Activated T-helper 1 cell treated with anti-CD3 and anti-CD28 coated beads, Interleukin-12 subunit alpha, Interleukin-12 subunit beta, Interleukin-2, Interleukin-4 antibody, amounts not matched to agents 30 ng/mL and 10 ng/mL and 1 ng/mL, durations not matched to agents 14 hours and 24 hours and 36 hours (primary cell): ENCODE data around the gene KAT7. TPM values are rescaled to one million over a fixed set of nuclear protein-coding genes. Genes with fewer than 3 reads are reported as not detected.

Experiments
- DNase-seq: peaks from one replicate; pipeline ENCODE4 v3.0.0; 2021; ENCODE audit warnings: low spot score
- H3K27ac Mint-ChIP-seq: one replicate; pipeline ENCODE4 v1.8.0; 2021; ENCODE audit warnings: mild to moderate bottlenecking, mixed read lengths
- H3K27me3 Mint-ChIP-seq: one replicate; pipeline ENCODE4 v1.8.0; 2022; ENCODE audit warnings: mild to moderate bottlenecking, moderate library complexity, mixed read lengths; ENCODE audit not compliant: insufficient read depth
- H3K36me3 Mint-ChIP-seq: one replicate; pipeline ENCODE4 v1.8.0; 2021; ENCODE audit warnings: low read depth, mixed read lengths
- H3K4me1 Mint-ChIP-seq: one replicate; pipeline ENCODE4 v1.8.0; 2021; ENCODE audit warnings: low read depth, mixed read lengths
- H3K4me3 Mint-ChIP-seq: one replicate; pipeline ENCODE4 v1.8.0; 2021; ENCODE audit warnings: mild to moderate bottlenecking, moderate library complexity, mixed read lengths
- H3K9me3 Mint-ChIP-seq: one replicate; pipeline ENCODE4 v1.8.0; 2021; ENCODE audit warnings: mixed read lengths
- intact Hi-C: fragments of 100-400 bp; cut with micrococcal nuclease; formaldehyde crosslinking; loops from one replicate; pipeline ENCODE4 v1.15.1; 2024
- total RNA-seq: library from RNA; stranded (reverse); gene quantifications from 2 replicates; pipeline ENCODE4 v1.2.3, GENCODE V29; 2022

KAT7 gene
- total RNA-seq, 1 donor from 2014 or later, result 68.5 TPM

DNA sequence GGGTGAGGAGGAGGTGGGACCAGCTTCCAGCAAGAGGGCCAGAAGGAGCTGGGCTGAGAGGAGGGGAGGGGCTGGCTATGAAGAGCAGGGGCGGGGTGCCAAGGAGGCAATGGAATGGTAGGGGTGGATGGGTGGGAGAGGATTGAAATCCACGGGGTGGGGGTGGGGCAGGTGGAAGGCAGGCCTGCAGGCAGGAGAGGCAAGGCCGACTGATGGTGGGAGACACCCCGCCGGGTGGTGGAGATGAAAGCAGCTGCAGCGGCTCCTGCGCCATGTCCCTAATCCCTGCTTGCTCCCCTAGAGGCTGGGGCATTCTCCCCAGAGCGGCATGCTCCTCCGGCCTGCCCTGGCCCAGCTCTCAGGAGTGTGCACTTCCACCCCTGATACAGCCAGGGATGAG is 87.2 kb downstream of the KAT7 start:
- H3K4me1 Mint-ChIP-seq, result peaks cover 11% of the 10 kb centered on the region
- H3K9me3 Mint-ChIP-seq, result no peaks in the 10 kb centered on the region
- intact Hi-C loops, result no loop called here
- DNase-seq, result no peak
- no peak overlapping the region for H3K4me3 Mint-ChIP-seq
- H3K27ac Mint-ChIP-seq, result no peak overlapping the region
- peaks cover 27% of the 10 kb centered on the region for H3K27me3 Mint-ChIP-seq
- H3K36me3 Mint-ChIP-seq, result no peaks in the 10 kb centered on the region

DNA sequence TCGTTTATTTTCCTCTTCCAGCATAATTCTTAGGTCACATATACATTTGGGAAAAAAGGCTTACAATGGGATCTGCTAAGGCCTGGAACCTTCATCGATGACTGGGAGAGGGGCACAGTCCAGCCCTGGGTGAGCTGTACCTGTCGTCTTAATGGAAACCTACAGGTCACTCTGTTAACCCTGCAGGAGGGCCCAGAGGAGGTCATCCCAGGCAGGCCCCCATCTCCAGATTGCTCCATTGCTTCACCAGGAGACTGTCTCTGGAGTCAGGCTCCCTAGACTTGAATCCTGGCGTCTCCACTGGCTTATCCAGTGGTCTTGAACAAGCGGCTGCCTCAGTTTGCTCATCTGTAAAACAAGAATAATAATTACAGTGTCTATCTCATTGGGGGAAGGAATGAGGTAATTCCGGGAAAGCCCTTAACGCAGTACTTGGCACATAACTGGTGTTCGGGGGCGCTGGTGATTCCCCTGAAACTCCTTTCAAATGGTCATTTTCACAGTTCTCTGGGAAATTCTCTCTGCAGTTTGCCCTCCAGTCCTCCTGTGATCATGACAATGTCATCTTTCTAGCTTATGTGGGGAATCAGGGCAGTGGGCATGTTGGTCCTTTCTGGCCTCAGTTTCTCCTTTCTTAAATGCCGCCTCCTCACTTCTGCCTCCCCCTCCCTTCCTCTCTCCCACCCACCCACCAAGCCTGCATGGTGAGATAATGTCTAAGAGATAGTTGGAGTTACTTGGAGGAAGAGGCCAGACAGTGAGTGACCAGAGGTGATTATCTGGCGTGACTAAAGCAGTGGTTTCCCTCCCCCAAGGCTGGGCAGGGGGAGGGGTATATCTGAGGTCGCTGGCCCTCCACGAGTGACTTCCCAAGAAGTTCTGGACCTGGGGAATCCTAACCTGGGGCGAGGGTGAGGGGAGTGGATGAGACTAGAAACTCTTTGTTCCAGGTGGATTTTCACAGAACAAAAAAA is 90.7 kb downstream of the KAT7 start:
- intact Hi-C loops, result no loop called here
- Mint-ChIP-seq H3K4me1 (peaks cover 7% of the 10 kb centered on the region), H3K4me3 (no peak overlapping the region), H3K27ac (no peak overlapping the region), H3K9me3 (no peaks in the 10 kb centered on the region), H3K36me3 (no peaks in the 10 kb centered on the region), H3K27me3 (peaks cover 35% of the 10 kb centered on the region)
- no peak for DNase-seq

DNA sequence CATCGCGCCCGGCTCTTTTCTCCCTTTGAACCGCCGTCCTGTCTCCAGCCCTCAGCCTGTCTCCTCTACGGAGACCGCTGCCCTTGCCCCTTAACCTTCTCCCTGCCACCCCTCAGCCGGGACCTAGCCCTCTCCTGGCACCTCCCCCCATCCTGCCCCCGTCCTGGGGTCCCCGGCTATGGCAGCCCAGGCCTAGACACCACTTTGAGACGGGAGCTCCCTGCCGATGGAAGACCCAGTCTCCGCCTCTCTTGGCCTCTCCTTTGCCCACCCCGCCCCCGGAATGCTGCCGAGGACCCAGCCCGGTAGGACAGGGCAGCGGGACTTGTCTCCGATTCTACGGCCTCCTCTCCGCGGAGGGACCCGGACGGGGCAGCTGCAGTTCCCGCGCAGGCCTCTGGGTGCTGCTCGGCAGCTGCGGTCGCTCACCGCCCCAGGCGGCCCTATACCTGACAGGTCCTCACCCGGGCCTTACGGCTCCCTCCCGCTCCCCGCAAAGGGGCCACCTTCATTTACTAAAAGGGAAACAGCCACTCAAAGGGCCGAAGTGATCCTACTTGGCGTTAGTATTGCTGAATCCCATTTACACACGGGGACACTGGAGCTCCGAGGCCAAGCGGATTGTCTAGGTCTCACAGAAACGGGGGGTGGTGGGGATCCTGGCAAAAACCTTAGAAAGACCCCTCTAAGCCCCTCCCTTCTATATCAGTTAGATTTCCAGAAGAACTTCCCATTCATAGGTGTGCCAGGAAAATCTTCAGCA is 92.0 kb downstream of the KAT7 start:
- H3K4me1 Mint-ChIP-seq, result peaks cover 7% of the 10 kb centered on the region
- no peaks in the 10 kb centered on the region for H3K36me3 Mint-ChIP-seq
- peak; percentile 61 for DNase-seq
- no peak overlapping the region for H3K4me3 Mint-ChIP-seq
- peaks cover 36% of the 10 kb centered on the region for H3K27me3 Mint-ChIP-seq
- no peak overlapping the region for H3K27ac Mint-ChIP-seq
- intact Hi-C loops, result loop anchor here (1.0 to 2.0 kb wide), 2 partner anchors 72 to 118 kb away; no protein-coding TSS in a partner anchor
- no peaks in the 10 kb centered on the region for H3K9me3 Mint-ChIP-seq

- H3K4me3 Mint-ChIP-seq, result no peak overlapping the region
- no peaks in the 10 kb centered on the region for H3K36me3 Mint-ChIP-seq
- DNase-seq, result no peak
- peaks cover 34% of the 10 kb centered on the region for H3K27me3 Mint-ChIP-seq
- intact Hi-C loops, result loop anchor here (2.0 kb wide), 1 partner anchor 72 kb away; no protein-coding TSS in a partner anchor
- H3K9me3 Mint-ChIP-seq, result no peaks in the 10 kb centered on the region
- peaks cover 7% of the 10 kb centered on the region for H3K4me1 Mint-ChIP-seq
- no peak overlapping the region for H3K27ac Mint-ChIP-seq
These were observed 92.5 kb downstream of the KAT7 start for GRCh38 chr17:49881054-49881402.

GRCh38 chr17:49882434-49882833 is 94.0 kb downstream of the KAT7 start:
- Mint-ChIP-seq H3K27ac (no peak overlapping the region), H3K4me1 (peaks cover 7% of the 10 kb centered on the region), H3K9me3 (no peaks in the 10 kb centered on the region), H3K4me3 (no peak overlapping the region), H3K27me3 (peaks cover 34% of the 10 kb centered on the region), H3K36me3 (no peaks in the 10 kb centered on the region)
- DNase-seq, result no peak
- intact Hi-C loops, result no loop called here

Other genes starting within 250 kb of the KAT7 start
- not detected in 2 replicates for gene NXPH3, start 212.8 kb upstream of the KAT7 start, total RNA-seq
- 58.3 and 61.9 TPM in 2 replicates for gene SPOP, start 110.6 kb upstream of the KAT7 start, total RNA-seq
- 71.6 and 75.4 TPM in 2 replicates for gene SLC35B1, start 80.7 kb upstream of the KAT7 start, total RNA-seq
- 13.9 and 14.8 TPM in 2 replicates for gene FAM117A, start 24.6 kb upstream of the KAT7 start, total RNA-seq
- not detected in 2 replicates for gene TAC4, start 59.4 kb downstream of the KAT7 start, total RNA-seq
- gene DLX4, start 180.5 kb downstream of the KAT7 start, total RNA-seq, result 0.20 TPM in 1 of 2 replicates, not detected in the other
- gene DLX3, start 206.5 kb downstream of the KAT7 start, total RNA-seq, result not detected in 2 replicates